Activated CD4-positive, CD25-positive, alpha-beta regulatory T cell treated with anti-CD3 and anti-CD28 coated beads, Interleukin-2, amount 50 U/mL, for 72 hours (primary cell): ENCODE results near the gene OR4D11.
"Not testable (repeated sequence)": the region's sequence is repeated elsewhere in the genome, so short reads cannot be mapped to it uniquely, and the experiment has no call there.

Experiments
- DNase-seq: peaks from one replicate; pipeline ENCODE4 v3.0.0; 2021

Gene OR4D11

DNA sequence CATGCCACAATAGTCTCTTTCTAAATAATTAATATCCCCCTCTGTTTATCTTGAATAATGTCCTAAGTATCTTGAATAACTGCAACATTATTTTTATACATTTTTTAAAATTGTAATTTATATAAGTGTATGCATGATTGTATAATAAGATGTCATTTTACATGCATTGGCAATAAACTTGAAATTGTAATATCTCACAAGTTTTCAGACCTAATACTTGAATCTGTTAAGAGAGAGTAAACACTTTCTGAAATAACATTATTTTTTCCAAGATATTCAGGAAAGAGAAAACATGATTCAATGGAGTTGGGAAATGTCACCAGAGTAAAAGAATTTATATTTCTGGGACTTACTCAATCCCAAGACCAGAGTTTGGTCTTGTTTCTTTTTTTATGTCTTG, at the start of gene OR4D11:
OR4D11 (plus strand) TSS at position 301 of the 400 bp plus-strand sequence; CDS start at position 301, 0 bp downstream.
- no peak for DNase-seq

DNA sequence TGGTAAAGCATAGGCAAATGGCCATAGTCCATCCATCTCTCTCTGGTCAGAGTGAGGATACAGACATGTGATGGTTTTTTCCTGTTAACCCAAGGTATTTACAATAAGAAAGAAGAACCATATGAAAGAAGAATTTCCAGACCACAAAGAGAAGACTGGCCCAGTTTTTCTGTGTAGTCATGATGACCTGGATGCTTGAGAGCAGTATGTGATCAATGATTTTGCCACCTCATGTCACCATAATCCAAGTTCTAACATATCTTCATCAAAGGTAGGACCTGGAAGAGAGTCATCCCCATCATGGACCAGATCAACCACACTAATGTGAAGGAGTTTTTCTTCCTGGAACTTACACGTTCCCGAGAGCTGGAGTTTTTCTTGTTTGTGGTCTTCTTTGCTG, 46.7 kb upstream of the OR4D11 start, which contains the start of gene OR4D6:
OR4D6 (plus strand) TSS at position 301 of the 400 bp plus-strand sequence; CDS start at position 301, 0 bp downstream.
- no peak for DNase-seq

DNA sequence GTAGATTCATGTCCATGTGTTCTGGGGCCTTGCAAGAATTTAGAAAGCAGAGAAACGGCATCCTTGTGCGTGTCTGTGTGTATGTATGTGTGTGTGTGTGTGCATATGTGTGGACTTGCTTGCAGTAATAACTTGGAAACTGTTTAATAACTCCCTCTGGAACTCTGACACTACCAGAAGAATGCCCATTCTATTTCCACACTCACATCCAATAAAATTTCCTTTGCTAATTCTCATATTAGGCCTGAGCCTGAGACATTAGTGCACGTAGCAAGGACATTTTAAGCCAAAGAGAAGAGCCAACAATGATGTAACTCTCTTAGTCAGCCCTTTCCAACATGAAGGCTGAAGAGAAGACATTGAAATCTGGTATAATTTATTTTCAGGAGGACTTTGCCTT, 43.5 kb upstream of the OR4D11 start:
- no peak for DNase-seq

DNA sequence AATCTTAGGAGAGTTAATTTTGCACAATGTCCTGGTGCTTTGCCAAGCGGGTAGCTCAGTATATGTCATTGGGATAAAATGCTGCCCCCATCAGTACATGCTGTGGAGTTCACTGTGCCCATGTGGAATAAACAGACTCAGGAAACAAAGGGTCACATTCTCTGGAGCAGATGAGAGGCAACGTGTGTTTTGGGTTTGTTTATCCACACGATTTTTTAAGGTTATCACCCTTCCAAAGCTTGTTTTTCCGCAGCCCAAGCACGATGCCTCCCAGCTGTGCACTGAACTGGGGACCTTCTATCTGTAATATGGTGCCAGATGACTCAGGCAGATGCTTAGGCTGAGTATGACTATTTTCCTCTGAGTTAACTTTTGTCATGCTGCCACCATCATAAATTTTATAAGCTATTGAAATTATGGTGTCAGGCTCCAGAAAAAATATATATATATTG, 40.2 kb upstream of the OR4D11 start:
- DNase-seq = no peak

DNA sequence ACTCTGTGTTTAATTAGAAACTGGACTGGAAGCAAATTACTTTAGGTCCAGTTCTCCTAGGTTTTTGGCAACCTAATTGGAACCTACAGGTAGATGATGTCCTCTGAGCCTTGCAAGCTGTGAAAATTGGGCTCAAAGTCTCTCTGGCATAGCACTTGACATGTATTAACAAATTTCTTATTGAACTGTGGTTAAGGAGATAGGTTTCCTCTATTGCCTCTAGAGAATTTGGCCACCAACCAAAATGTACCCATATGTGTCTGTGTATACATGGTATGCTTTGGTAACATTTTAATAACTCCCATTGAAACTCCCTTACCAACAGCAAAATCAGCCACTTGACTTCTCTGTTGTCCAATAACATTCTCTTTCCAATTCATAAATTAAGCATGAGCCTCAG, 30.4 kb upstream of the OR4D11 start, which contains the start of gene OR4D10:
OR4D10 (plus strand) TSS at position 301 of the 400 bp plus-strand sequence. CDS start 4,115 bp downstream, outside the sequence.
- no peak for DNase-seq

- DNase-seq = no peak
Measured at GRCh38 chr11:59475176-59475575, 28.2 kb upstream of the OR4D11 start.

DNA sequence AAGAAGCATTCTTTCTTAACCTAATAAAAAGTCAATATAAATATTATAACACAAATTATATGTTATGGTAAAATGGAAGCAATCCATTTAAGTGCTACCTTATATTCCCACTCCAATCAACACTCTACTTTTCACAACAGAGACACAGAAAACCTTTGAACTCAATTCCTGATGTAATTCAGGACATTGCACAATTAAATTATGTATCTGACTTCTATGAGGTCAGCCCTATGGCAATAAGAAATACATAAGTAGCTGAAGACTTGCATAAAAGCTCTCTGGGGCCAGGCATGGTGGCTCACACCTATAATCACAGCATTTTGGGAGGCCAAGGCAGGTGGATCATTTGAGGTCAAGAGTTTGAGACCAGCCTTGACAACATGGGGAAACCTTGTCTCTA, 23.5 kb upstream of the OR4D11 start:
- DNase-seq = no peak

- no peak for DNase-seq
Measured at GRCh38 chr11:59480359-59480758, 23.0 kb upstream of the OR4D11 start.

- no peak for DNase-seq
Measured at GRCh38 chr11:59501931-59502330, 1.4 kb upstream of the OR4D11 start.

DNA sequence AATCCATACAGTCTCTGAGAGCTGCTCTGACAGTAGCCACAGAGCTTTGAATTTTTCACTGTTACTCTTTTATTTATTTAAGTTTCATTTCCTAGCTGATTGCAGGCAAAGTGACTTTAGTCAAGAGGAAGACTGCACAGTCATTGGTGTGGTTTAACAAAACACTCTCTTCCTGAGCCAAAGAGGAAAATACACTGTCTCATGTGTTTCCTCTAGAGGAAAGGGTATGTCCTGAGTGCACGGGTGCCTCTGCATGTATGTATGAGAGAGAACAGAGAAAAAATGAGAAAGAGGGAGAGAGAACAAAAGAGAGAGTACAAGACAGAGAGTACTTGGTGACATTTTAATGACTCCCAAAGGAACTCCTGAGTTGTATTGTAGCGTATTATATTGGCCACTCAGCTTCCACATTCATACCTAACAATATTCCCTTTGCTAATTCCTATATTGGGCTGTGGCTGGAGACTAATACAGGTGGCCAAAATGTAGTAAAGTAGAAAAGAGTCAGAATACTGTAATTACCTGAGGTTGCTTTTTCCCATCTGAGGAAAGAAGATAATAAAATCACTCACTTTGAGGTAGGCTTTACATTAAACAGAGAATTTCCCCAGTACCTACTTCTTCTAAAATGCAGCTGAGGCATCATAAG, 7.7 kb downstream of the OR4D11 start, which contains the start of gene OR4D9:
OR4D9 (plus strand) TSS at position 599 of the 649 bp plus-strand sequence. CDS start 3,374 bp downstream, outside the sequence.
- no peak for DNase-seq

- no peak for DNase-seq
Measured at GRCh38 chr11:59511675-59512074, 8.3 kb downstream of the OR4D11 start.

- not testable (repeated sequence) for DNase-seq
Measured at GRCh38 chr11:59520139-59520538, 16.8 kb downstream of the OR4D11 start.

DNA sequence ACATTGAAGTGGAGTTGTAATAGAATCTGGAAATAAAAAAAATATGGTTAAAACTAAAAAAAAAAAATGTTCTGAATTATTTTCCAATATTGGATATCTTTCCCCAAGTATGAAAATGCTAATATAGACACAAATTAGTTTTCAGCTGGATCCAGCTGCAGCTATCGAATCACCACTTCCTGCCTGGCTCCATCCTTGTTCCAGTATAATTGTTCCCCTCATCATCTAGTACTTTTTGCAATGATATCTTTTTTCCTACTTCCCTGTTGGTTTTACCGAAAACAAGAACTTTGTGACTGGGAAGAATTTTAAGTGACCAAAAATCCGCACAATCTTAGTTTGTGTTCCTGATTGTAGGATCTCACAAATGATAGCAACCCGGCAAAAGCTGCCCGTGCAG, 17.4 kb downstream of the OR4D11 start:
- DNase-seq = no peak

GRCh38 chr11:59523541-59523940, 20.2 kb downstream of the OR4D11 start:
- DNase-seq = no peak

GRCh38 chr11:59528711-59529110, 25.3 kb downstream of the OR4D11 start:
- DNase-seq = no peak

DNA sequence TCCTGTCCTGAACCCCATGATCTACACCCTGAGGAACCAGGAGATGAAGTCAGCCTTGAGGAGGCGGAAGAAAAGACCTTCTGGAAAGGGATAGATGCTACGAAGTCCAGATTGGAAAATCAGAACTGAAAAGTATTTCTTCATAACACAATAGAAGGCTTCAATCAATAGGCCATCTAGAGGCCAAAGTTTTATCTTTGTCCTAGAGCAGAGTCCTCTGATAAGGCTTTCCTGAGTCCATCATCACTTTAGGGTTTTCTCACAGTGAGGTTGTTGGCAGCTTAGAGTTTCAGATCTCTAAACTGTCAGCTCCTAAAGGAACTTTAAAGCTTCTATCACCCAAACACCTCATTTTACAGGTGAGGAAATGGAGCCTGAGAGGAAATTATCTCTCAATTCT, 29.2 kb downstream of the OR4D11 start:
- no peak for DNase-seq

GRCh38 chr11:59534676-59535075, 31.3 kb downstream of the OR4D11 start:
- DNase-seq = no peak

- DNase-seq = no peak
Measured at GRCh38 chr11:59542142-59542810, 38.9 kb downstream of the OR4D11 start.

DNA sequence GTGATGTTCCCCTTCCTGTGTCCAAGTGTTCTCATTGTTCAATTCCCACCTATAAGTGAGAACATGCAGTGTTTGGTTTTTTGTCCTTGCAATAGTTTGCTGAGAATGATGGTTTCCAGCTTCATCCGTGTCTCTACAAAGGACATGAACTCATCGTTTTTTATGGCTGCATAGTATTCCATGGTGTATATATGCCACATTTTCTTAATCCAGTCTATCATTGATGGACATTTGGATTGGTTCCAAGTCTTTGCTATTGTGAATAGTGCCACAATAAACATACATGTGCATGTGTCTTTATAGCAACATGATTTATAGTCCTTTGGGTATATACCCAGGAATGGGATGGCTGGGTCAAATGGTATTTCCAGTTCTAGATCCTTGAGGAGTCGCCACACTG, 40.3 kb downstream of the OR4D11 start:
- not testable (repeated sequence) for DNase-seq

GRCh38 chr11:59544869-59545178, 41.4 kb downstream of the OR4D11 start:
- no peak for DNase-seq

GRCh38 chr11:59545179-59546020, 42.0 kb downstream of the OR4D11 start:
- DNase-seq = no peak

DNA sequence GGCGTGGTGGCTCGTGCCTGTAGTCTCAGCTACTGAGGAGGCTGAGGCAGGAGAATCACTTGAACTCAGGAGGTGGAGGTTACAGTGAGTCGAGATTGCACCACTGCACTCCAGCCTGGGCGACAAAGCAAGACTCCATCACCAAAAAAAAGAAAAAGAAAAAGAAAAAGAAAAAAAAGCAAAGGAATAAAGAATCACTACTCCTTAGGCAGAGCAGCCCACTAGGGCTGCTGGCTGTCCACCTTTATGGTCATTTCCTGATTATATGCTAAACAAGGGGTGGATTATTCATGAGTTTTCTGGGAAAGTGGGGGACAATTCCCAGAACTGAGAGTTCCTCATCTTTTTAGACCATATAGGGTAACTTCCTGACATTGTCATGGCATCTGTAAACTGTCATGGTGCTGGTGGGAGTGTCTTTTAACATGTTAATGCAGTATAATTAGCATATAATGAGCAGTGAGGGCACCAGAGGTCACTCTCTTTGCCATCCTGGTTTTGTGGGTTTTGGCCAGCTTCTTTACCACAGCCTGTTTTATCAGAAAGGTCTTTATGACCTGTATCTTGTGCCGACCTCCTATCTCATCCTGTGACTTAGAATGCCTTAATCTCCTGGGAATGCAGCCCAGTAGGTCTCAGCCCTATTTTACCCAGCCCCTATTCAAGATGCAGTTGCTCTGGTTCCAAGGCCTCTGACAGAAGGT, 44.4 kb downstream of the OR4D11 start:
- DNase-seq = not testable (repeated sequence)

DNA sequence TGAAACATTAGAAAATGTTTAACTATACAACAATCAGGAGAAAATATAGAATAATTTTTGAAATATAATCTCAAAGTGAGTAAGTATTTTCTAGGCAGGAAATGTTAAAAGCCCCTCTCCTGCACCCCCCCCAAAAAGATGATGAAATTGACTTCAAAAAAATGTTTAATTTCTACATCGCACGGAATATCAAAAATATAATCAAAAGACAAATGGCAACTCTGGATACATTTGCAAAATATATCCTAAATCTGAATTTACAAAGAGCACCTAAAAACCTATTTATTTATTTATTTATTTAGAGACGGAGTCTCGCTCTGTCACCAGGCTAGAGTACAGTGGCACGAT, 44.9 kb downstream of the OR4D11 start:
- DNase-seq = no peak
